ENCODE data around the gene TEAD2. TPM values are rescaled to one million over a fixed set of nuclear protein-coding genes. Genes with fewer than 3 reads are reported as not detected.
A peak's percentile ranks its signal among the peaks of the same experiment; 100 is the strongest.

The TEAD2 gene
- 10 to 100 TPM in 1 of 4 donors, 1 to 10 TPM in 3; 1.2 to 28.1 (median 7.9) TPM for total RNA-seq

DNA sequence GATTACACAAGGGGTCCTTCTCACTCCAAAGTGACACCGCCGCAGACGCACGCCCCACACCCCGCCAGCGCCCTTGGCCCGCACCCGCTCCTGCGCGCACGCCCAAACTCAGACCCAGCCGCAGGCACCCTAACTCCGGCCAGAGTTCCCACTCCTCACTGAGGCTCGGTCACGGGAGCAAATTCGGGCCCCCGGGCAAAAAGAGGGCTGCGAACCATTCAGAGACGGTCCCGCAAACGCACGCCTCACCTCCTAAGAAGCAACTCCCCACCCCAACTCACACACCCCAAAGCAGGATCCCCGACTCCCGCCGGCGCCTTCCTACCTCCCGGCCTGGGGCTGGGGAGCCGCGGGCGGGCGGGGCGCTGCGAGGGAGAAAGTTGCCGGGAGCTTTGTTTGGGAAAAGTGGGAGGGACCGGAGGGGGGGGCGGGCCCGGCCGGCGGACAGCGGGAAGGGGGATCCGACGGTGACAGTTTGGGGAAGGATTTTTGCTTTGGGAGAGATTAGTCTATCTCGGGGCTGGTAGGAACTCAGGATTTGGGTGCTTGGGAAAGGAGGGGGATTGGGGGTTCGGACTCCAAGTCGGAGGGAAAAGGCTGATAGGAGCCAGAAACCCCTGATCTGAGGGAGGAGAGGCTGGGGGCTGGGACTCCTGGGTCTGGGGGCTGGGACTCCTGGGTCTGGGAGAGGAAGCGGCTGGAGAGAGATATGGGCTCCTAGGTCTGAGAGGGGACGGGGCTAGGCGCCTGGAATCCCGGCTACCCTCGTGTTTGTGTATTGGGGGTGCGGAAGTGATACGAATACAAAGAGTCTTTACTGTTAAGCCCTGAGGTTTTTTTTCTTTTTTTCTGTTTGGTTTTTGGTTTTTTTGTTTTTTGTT is at the start of gene TEAD2:
TSS of gene TEAD2 (minus strand) at position 369 of the 881 bp plus-strand sequence. CDS start 2,341 bp downstream, outside the sequence.
- Histone ChIP-seq H3K36me3 (no peaks in the 10 kb centered on the region), H3K4me3 (peak within 1 kb of the TSS; percentile 34 to 61 (median 48)), H3K4me1 (peaks cover 0 to 15% (median 7%) of the 10 kb centered on the region in 4 donors), H3K27me3 (no peaks in the 10 kb centered on the region), H3K27ac (peak within 1 kb of the TSS; percentile 74 to 88 (median 82)), H3K9me3 (no peaks in the 10 kb centered on the region)
- TF ChIP-seq CTCF (IDR thresholded peaks at IDR 0.05) (no peak), POLR2A (IDR thresholded peaks at IDR 0.05) (no peak)
- peak; percentile 27 to 69 (median 62) for DNase-seq

DNA sequence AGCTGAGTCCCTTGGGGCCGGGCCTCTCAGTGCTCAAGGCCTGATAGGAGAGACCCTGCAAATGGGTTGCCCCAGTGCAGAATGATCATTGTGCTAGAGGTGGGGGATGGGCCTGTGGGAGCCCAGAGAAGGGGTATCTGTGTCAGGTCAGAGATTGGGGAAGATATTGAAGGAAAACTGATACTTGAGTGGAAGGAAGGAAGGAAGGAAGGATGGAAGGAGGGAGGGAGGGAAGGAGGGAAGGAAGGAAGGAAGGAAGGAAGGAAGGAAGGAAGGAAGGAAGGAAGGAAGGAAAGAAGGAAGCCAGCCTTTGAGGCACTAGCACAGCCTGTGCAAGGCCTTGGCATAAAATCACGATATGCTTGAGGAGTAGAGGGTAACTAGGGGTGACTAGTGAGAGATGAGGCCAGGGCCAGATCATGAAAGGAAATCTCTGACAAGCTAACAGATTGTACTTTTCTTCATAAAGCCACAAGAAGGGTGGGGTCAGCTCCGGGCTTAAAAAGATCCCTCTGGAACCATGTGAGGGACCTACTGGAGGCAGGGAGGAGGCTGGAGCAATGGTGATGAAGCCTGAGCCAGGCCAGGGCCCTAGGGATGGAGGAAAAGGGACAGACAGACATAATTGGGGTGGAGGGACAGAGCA is 49.6 kb upstream of the TEAD2 start:
- H3K9me3 ChIP-seq: no peaks in the 10 kb centered on the region
- TF ChIP-seq POLR2A (IDR thresholded peaks at IDR 0.05) (no peak), CTCF (IDR thresholded peaks at IDR 0.05) (no peak)

GRCh38 chr19:49409441-49410029 is 47.3 kb upstream of the TEAD2 start:
- TF ChIP-seq CTCF (IDR thresholded peaks at IDR 0.05): no peak
- no peak for TF ChIP-seq POLR2A (IDR thresholded peaks at IDR 0.05)
- no peaks in the 10 kb centered on the region for H3K9me3 ChIP-seq
- DNase-seq: peak in 2 of 3 donors; percentile 65 to 66
- H3K27me3 ChIP-seq: no peaks in the 10 kb centered on the region
- H3K36me3 ChIP-seq: no peaks in the 10 kb centered on the region
- H3K4me3 ChIP-seq: no peak overlapping the region
- peaks cover 0 to 14% (median 4%) of the 10 kb centered on the region in 4 donors for H3K4me1 ChIP-seq
- H3K27ac ChIP-seq: peak overlapping the region in 3 of 4 donors; percentile 34 to 61 (median 52)

More for the DNA sequence above, 49.6 kb upstream of the TEAD2 start:
- Histone ChIP-seq H3K36me3 (no peaks in the 10 kb centered on the region), H3K27me3 (no peaks in the 10 kb centered on the region), H3K4me1 (peaks cover 0 to 14% (median 4%) of the 10 kb centered on the region in 4 donors), H3K4me3 (no peak overlapping the region), H3K27ac (no peak overlapping the region)
- DNase-seq: no peak

DNA sequence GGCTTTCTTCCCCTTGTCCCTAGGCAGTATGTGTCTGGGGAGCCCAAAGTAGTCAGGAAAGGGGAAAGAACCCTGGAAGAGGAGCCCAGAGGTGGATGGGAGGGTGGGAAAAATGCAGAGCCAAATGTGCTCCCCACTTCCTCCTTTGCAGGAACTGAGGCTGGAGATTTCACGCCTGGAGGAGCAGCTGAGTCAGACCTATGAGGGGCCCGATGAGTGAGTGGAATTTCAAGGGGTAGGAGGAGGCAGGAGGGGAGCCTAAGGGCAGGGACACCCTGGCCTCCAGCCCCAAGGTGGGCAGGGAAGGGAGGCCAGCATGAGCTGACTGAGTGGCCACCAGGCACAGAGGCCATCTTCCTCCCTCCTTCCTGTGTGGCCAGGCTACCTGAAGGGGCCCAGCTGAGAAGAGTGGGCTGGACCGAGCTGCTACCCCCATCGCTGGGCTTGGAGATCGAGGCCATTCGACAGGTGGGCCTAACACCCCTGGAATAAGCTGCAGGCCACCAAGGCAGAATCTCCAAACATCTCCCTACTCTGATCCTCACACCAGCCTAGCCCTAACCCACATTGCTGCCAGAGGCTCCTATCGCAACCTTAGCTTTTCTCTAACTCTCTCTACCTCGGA is 46.7 kb upstream of the TEAD2 start:
- peak overlapping the region in 3 of 4 donors; percentile 34 to 61 (median 52) for H3K27ac ChIP-seq
- no peaks in the 10 kb centered on the region for H3K36me3 ChIP-seq
- H3K4me1 ChIP-seq: peaks cover 0 to 14% (median 4%) of the 10 kb centered on the region in 4 donors
- H3K4me3 ChIP-seq: no peak overlapping the region
- TF ChIP-seq POLR2A (IDR thresholded peaks at IDR 0.05) (no peak), CTCF (IDR thresholded peaks at IDR 0.05) (no peak)
- DNase-seq: no peak
- H3K9me3 ChIP-seq: no peaks in the 10 kb centered on the region
- no peaks in the 10 kb centered on the region for H3K27me3 ChIP-seq

GRCh38 chr19:49407482-49408015 is 45.3 kb upstream of the TEAD2 start:
- TF ChIP-seq POLR2A (IDR thresholded peaks at IDR 0.05) (no peak), CTCF (IDR thresholded peaks at IDR 0.05) (no peak)
- no peaks in the 10 kb centered on the region for H3K36me3 ChIP-seq
- no peak overlapping the region for H3K4me3 ChIP-seq
- no peak overlapping the region for H3K27ac ChIP-seq
- DNase-seq: no peak
- peaks cover 0 to 14% (median 4%) of the 10 kb centered on the region in 4 donors for H3K4me1 ChIP-seq
- no peaks in the 10 kb centered on the region for H3K9me3 ChIP-seq
- H3K27me3 ChIP-seq: no peaks in the 10 kb centered on the region

Data from Peyer's patch (tissue), 4 donors.